Smooth muscle cell (in vitro differentiated cells): ENCODE data around the gene DHRS13. TPM values are rescaled to one million over a fixed set of nuclear protein-coding genes. Genes with fewer than 3 reads are reported as not detected.
A peak's percentile ranks its signal among the peaks of the same experiment; 100 is the strongest.

Experiments used
- DNase-seq: peaks from one replicate; lab custom pipeline; 2025; ENCODE audit not compliant: unreplicated experiment; lab: John Stamatoyannopoulos, UW
- H2AFZ ChIP-seq: fragments of 200-600 bp; sonication (generic); 2 replicates; pipeline ENCODE4 v1.6.0; 2016; ENCODE audit warnings: antibody characterized with exemption, low read depth, mild to moderate bottlenecking
- H3F3A ChIP-seq: fragments of 200-600 bp; sonication (generic); 2 replicates; pipeline ENCODE4 v1.6.0; 2017; ENCODE audit warnings: antibody characterized with exemption, low read depth
- H3K27ac ChIP-seq: fragments of 200-600 bp; sonication (generic); 2 replicates; pipeline ENCODE4 v1.5.1; 2016; ENCODE audit warnings: low read depth, mild to moderate bottlenecking
- H3K27me3 ChIP-seq: fragments of 200-600 bp; sonication (generic); 2 replicates; pipeline ENCODE4 v1.6.1; 2016; ENCODE audit warnings: low read depth, mild to moderate bottlenecking
- H3K36me3 ChIP-seq: fragments of 200-600 bp; sonication (generic); 2 replicates; pipeline ENCODE4 v1.5.1; 2016; ENCODE audit warnings: low read depth
- H3K4me1 ChIP-seq: fragments of 200-600 bp; sonication (generic); 2 replicates; pipeline ENCODE4 v1.5.1; 2016; ENCODE audit warnings: low read depth
- H3K4me2 ChIP-seq: fragments of 200-600 bp; sonication (generic); 2 replicates; pipeline ENCODE4 v1.6.0; 2016; ENCODE audit warnings: mild to moderate bottlenecking
- H3K4me3 ChIP-seq: fragments of 200-600 bp; sonication (generic); 2 replicates; pipeline ENCODE4 v1.5.1; 2016; ENCODE audit warnings: mild to moderate bottlenecking
- H3K79me2 ChIP-seq: fragments of 200-600 bp; sonication (generic); 2 replicates; pipeline ENCODE4 v1.6.0; 2016; ENCODE audit warnings: low read depth, mild to moderate bottlenecking
- H3K9ac ChIP-seq: fragments of 200-600 bp; sonication (generic); 2 replicates; pipeline ENCODE4 v1.6.0; 2016; ENCODE audit warnings: low read depth
- H3K9me3 ChIP-seq: fragments of 200-600 bp; sonication (generic); replicated peaks from 2 replicates; pipeline ENCODE4 v1.5.1; 2016; ENCODE audit warnings: low read depth
- H4K20me1 ChIP-seq: fragments of 200-600 bp; sonication (generic); 2 replicates; pipeline ENCODE4 v1.6.0; 2016; ENCODE audit warnings: low read depth
- CTCF ChIP-seq: fragments of 200-600 bp; sonication (generic); IDR thresholded peaks from 2 replicates; pipeline ENCODE4 v1.5.1; 2017; ENCODE audit warnings: borderline replicate concordance, mild to moderate bottlenecking, antibody characterized with exemption; ENCODE audit not compliant: insufficient read depth, poor library complexity, severe bottlenecking
- WGBS: methylation state at CpG from one replicate; pipeline ENCODE4 v1.1.7; 2016; ENCODE audit warnings: low lambda C conversion rate; 5-methylcytosine and 5-hydroxymethylcytosine counted together
- polyA plus RNA-seq: library from polyadenylated mRNA; unstranded; fragments of >200 nt; fragmentation: Nextera tagmentation; extraction: Ambion mirVana; gene quantifications from 2 replicates; pipeline ENCODE4 v1.2.1, GENCODE V29; 2016
- total RNA-seq: library from RNA; depleted of rRNA; stranded (reverse); fragments of >200 nt; gene quantifications from 2 replicates; pipeline ENCODE4 v1.2.3, GENCODE V29; 2014

The DHRS13 gene
- total and polyA plus RNA-seq, 2 experiments from 2014 or later: 6.0 to 10.1 TPM

GRCh38 chr17:28950752-28951427 lies 48.0 kb upstream of the DHRS13 start:
- peak overlapping the region; percentile 90 for H3K4me3 ChIP-seq
- peaks cover 24% of the 10 kb centered on the region for H3F3A ChIP-seq
- H2AFZ ChIP-seq: peak overlapping the region; percentile 41
- DNase-seq: no peak
- no peaks in the 10 kb centered on the region for H3K27me3 ChIP-seq
- peaks cover 20% of the 10 kb centered on the region for H3K4me1 ChIP-seq
- no peaks in the 10 kb centered on the region for H3K36me3 ChIP-seq
- peak overlapping the region; percentile 98 for H3K4me2 ChIP-seq
- WGBS: 2% methylated on average over 10 of the region's 51 CpGs
- no peaks in the 10 kb centered on the region for H3K9me3 ChIP-seq
- H3K79me2 ChIP-seq: peaks cover 47% of the 10 kb centered on the region
- H3K27ac ChIP-seq: peak overlapping the region; percentile 86
- peak overlapping the region; percentile 82 for H3K9ac ChIP-seq
- no peak for TF ChIP-seq CTCF
- peaks cover 32% of the 10 kb centered on the region for H4K20me1 ChIP-seq

DNA sequence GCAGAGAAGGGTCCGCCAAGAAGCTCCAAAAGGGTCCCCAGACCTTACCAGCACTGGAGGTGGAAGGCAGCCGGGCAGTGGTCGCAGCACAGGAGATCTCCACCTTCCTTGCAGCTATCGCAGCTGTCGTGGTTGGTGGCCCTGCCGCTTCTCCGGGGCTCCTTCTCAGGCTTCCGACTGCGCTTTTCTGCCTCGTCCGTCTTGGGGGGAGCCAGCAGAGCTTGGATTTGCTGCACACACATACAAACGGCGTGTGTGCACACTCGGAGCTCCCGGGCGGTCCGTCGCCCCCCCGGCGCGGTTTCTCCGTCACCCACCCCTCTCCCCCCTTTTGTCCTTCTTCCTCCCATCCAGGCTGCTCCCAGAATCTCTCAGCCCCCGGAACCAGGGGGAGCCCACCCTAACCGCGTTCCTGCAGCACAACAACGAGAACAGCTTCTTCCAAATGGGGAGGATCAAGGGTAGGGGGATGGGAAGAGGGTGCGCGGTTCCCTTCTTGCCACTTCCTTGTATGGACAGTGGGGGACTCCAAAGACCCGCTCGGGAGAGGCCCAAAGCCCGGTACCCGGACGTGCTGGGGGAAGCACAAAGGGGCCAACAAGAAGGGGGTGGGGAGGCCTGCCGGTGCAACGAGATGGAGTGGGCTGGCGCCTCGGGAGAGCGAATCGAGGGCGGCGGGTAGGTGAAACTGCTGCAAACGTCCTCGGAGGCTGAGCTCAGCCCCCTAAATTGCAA lies 47.3 kb upstream of the DHRS13 start:
- Histone ChIP-seq H3K9ac (peak overlapping the region; percentile 82), H4K20me1 (peaks cover 39% of the 10 kb centered on the region), H3K27ac (peak overlapping the region; percentile 86), H3K79me2 (peaks cover 55% of the 10 kb centered on the region), H3K27me3 (no peaks in the 10 kb centered on the region), H2AFZ (peak overlapping the region; percentile 83), H3K4me2 (peak overlapping the region; percentile 98), H3K4me1 (peaks cover 20% of the 10 kb centered on the region), H3F3A (peaks cover 24% of the 10 kb centered on the region), H3K36me3 (no peaks in the 10 kb centered on the region), H3K4me3 (peak overlapping the region; percentile 90), H3K9me3 (no peaks in the 10 kb centered on the region)
- 0% methylated on average over 43 of the region's 43 CpGs for WGBS
- no peak for TF ChIP-seq CTCF
- no peak for DNase-seq

- under 1% methylated on average over 49 of the region's 61 CpGs for WGBS
- no peak for TF ChIP-seq CTCF
- peaks cover 47% of the 10 kb centered on the region for H4K20me1 ChIP-seq
Observed at GRCh38 chr17:28949185-28950016, 46.5 kb upstream of the DHRS13 start.

More at GRCh38 chr17:28949185-28950016, 46.5 kb upstream of the DHRS13 start:
- DNase-seq: peak; percentile 58
- Histone ChIP-seq H3K79me2 (peaks cover 62% of the 10 kb centered on the region), H3K9ac (peak overlapping the region; percentile 82), H3F3A (peaks cover 24% of the 10 kb centered on the region), H3K27ac (peak overlapping the region; percentile 86), H3K4me1 (peaks cover 20% of the 10 kb centered on the region), H3K4me2 (peak overlapping the region; percentile 98), H2AFZ (peak overlapping the region; percentile 83), H3K4me3 (peak overlapping the region; percentile 90), H3K9me3 (no peaks in the 10 kb centered on the region), H3K36me3 (no peaks in the 10 kb centered on the region), H3K27me3 (no peaks in the 10 kb centered on the region)
